Measurements from ENCODE around the gene DDX23. TPM values are rescaled to one million over a fixed set of nuclear protein-coding genes. Genes with fewer than 3 reads are reported as not detected.

The DDX23 gene
- total RNA-seq = 10 to 100 TPM; 37.4 to 50.8 TPM

DNA sequence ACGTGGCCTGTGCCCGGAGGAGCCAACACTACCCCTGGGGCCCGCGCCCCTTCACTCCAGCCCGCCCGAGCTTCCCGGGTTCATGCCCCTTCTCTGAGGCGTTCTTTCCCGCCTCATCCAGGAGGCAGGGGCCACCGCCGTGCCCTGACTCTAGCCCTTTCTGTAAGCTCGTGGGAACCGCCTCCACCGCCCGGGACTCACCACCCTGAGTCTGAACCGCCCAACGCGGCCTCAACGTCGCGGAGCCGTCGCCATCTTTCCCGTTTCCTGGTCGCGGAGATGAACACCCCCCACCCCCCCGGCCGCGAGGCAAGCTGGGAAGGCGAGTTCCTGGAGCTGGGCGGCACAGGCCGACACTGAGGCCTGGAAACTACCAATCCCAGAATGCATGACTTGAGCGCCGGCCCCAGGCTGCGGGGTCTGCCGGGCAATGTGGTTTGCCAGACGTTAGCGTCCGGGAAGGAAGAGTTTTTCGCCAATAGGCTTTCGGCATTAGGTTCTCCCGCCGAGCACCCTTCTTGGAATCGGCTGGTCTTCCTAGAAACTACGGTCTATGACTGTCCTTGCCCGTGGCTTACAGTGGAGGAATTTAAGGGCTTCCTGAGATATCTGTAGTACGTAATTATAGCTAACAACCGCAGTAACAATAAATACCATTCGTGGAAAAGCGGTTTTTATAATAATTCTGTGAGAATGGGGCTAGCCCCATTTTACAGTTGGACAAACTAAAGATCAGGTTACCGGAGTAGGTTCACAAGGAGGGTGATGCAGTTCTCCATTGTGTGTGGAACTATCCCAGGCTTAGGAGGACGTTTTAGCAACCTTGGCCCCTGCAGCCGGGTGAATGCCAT, at the start of gene DDX23:
DDX23 (minus strand) TSS at position 281 of the 851 bp plus-strand sequence. CDS start 6,381 bp downstream, outside the sequence.
- 0 to 1% methylated on average over 11 to 53 of the region's 53 CpGs for WGBS, 2 donors
- peak within 1 kb of the TSS; percentile 17 to 55 for H3K4me3 ChIP-seq
- no peaks in the 10 kb centered on the region for H3K27me3 ChIP-seq
- H3K4me1 ChIP-seq = peaks cover 25% of the 10 kb centered on the region
- intact Hi-C loops (cut with DNase I) = loop anchor here (10.0 kb wide), 1 partner anchor 83 kb away; no protein-coding TSS in a partner anchor
- H3K9me3 ChIP-seq = no peaks in the 10 kb centered on the region
- ATAC-seq = peak; percentile 98
- H3K36me3 ChIP-seq (replicated peaks in 1 of 2; ENCODE audit: insufficient read depth in 1 of 2, low read depth in 2 of 2) = no peaks in the 10 kb centered on the region
- peak within 1 kb of the TSS; percentile 12 to 81 (median 50) for H3K27ac ChIP-seq
- DNase-seq = peak; percentile 94 to 97 (median 95)
- TF ChIP-seq POLR2A (IDR thresholded peaks at IDR 0.05) = peak; percentile 40 to 85 (median 70)
- TF ChIP-seq, protein P1, sequence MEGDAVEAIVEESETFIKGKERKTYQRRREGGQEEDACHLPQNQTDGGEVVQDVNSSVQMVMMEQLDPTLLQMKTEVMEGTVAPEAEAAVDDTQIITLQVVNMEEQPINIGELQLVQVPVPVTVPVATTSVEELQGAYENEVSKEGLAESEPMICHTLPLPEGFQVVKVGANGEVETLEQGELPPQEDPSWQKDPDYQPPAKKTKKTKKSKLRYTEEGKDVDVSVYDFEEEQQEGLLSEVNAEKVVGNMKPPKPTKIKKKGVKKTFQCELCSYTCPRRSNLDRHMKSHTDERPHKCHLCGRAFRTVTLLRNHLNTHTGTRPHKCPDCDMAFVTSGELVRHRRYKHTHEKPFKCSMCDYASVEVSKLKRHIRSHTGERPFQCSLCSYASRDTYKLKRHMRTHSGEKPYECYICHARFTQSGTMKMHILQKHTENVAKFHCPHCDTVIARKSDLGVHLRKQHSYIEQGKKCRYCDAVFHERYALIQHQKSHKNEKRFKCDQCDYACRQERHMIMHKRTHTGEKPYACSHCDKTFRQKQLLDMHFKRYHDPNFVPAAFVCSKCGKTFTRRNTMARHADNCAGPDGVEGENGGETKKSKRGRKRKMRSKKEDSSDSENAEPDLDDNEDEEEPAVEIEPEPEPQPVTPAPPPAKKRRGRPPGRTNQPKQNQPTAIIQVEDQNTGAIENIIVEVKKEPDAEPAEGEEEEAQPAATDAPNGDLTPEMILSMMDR (IDR thresholded peaks at IDR 0.05) = peak in 1 of 7 experiments; percentile 9

DNA sequence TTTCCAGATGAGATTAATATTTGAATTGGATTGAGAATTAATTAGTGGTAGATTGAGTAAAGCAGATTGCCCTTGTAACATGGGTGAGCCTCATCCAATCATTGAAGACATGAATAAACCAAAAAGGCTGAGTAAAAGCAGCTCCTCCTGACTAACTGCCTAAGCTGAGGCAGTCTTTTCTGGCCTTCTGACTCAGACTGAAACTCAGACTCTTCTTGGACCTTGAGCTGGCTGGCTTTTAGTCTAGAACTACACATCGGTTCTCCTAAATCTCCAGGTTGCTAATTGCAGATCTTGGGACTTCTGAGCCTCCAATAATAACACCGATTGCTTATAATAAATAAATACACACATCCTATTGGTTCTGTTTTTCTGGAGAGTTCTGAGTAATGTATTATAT, 49.3 kb upstream of the DDX23 start:
- Histone ChIP-seq H3K9me3 (no peaks in the 10 kb centered on the region), H3K4me1 (peaks cover 20% of the 10 kb centered on the region), H3K27ac (no peak overlapping the region), H3K36me3 (replicated peaks in 1 of 2; ENCODE audit: insufficient read depth in 1 of 2, low read depth in 2 of 2) (no peaks in the 10 kb centered on the region), H3K27me3 (no peaks in the 10 kb centered on the region), H3K4me3 (no peak overlapping the region)
- 54 to 73% methylated on average over 2 of the region's 2 CpGs for WGBS, 2 donors
- intact Hi-C loops (cut with DNase I) = no loop called here
- TF ChIP-seq, protein P1 (IDR thresholded peaks at IDR 0.05) = no peak
- TF ChIP-seq POLR2A (IDR thresholded peaks at IDR 0.05) = no peak
- ATAC-seq (no peak), DNase-seq (no peak)

DNA sequence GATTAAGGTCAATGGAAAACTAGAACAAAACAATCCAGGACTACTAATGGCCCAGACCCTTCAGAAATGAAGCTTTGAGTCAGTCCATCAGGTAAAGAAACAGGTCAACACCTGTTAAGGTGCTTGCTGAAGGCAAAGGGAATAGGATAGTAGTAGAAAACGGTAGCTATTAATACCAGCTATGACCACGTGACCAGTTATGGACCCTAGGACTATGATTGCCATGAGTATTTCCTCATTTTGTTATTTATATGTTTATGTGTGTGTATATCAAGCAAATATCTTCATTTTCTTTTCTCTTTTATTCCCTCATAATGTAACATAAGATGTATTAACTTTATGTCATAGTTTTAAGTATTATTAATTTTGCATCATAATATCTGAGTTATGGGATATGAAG, 47.7 kb upstream of the DDX23 start:
- WGBS, 2 donors = 68 to 73% methylated on average over 2 of the region's 2 CpGs
- no peak for DNase-seq
- no peaks in the 10 kb centered on the region for H3K27me3 ChIP-seq
- H3K4me1 ChIP-seq = peaks cover 7% of the 10 kb centered on the region
- H3K27ac ChIP-seq = no peak overlapping the region
- intact Hi-C loops (cut with DNase I) = no loop called here
- no peak for ATAC-seq
- TF ChIP-seq, protein P1 (IDR thresholded peaks at IDR 0.05) = no peak
- no peak for TF ChIP-seq POLR2A (IDR thresholded peaks at IDR 0.05)
- H3K4me3 ChIP-seq = no peak overlapping the region
- H3K9me3 ChIP-seq = no peaks in the 10 kb centered on the region
- no peaks in the 10 kb centered on the region for H3K36me3 ChIP-seq (replicated peaks in 1 of 2; ENCODE audit: insufficient read depth in 1 of 2, low read depth in 2 of 2)

DNA sequence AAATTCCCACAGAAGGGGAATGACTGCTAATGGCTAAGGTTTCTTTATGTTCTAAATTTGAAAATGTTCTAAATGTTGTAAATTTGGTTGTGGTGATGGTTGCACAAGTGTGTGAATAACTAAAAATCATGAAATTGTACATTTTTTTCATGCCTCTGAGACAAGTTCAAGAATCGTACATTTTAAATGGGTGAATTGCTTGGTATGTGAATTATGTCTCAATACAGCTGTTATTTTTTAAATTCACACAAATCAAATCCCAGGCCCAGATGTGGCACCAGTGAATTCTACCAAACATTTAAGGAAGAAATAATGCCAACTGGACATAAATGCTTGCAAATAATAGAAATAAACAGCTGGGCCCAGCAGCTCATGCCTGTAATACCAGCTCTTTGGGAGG, 42.3 kb upstream of the DDX23 start:
- intact Hi-C loops (cut with DNase I) = loop anchor here (5.0 kb wide), 1 partner anchor 37 kb away; no protein-coding TSS in a partner anchor
- no peak for ATAC-seq
- TF ChIP-seq POLR2A (IDR thresholded peaks at IDR 0.05) = no peak
- TF ChIP-seq, protein P1 (IDR thresholded peaks at IDR 0.05) = no peak
- Histone ChIP-seq H3K4me1 (peaks cover 8% of the 10 kb centered on the region), H3K36me3 (replicated peaks in 1 of 2; ENCODE audit: insufficient read depth in 1 of 2, low read depth in 2 of 2) (no peaks in the 10 kb centered on the region), H3K27ac (no peak overlapping the region), H3K4me3 (no peak overlapping the region), H3K9me3 (no peaks in the 10 kb centered on the region), H3K27me3 (no peaks in the 10 kb centered on the region)
- WGBS, 2 donors = 64 to 66% methylated on average over 1 of the region's 1 CpG
- no peak for DNase-seq
